Kidney (tissue), 14 donors: Measurements from ENCODE around the gene PHF21B. TPM values are rescaled to one million over a fixed set of nuclear protein-coding genes. Genes with fewer than 3 reads are reported as not detected.
A peak's percentile ranks its signal among the peaks of the same experiment; 100 is the strongest.

Experiments
- DNase-seq, 5 donors: peaks; one replicate each; pipeline ENCODE4 v3.0.0-alpha.2; 2013 to 2020
- FAIRE-seq: peaks from 2 replicates; lab custom pipeline; 2012; peaks lifted over from hg19 to GRCh38; lab: Jason Lieb, UNC
- H3K27ac ChIP-seq, 2 donors: one replicate each; pipeline ENCODE4 v1.7.0; 2013; ENCODE audit warnings: low read depth in 2 of 2, low read length in 2 of 2, inconsistent platforms in 1 of 2
- H3K27me3 ChIP-seq: one replicate; pipeline ENCODE4 v1.7.1; 2013; ENCODE audit warnings: low read length, inconsistent platforms; ENCODE audit not compliant: control insufficient read depth, insufficient read depth
- H3K36me3 ChIP-seq, 3 donors: one replicate each; pipeline versions ENCODE4 v1.7.0 to v1.7.1; 2013; ENCODE audit warnings: low read length in 3 of 3, control low read depth in 1 of 3, inconsistent platforms in 1 of 3; ENCODE audit not compliant: insufficient read depth in 3 of 3, control insufficient read depth in 2 of 3
- H3K4me1 ChIP-seq, 3 donors: one replicate each; pipeline versions ENCODE4 v1.7.0 to v1.7.1; 2013; ENCODE audit warnings: low read length in 3 of 3, inconsistent platforms in 1 of 3, low read depth in 1 of 3; ENCODE audit not compliant: control insufficient read depth in 2 of 3, insufficient read depth in 2 of 3
- H3K4me3 ChIP-seq, 3 donors: one replicate each; pipeline versions ENCODE4 v1.7.0 to v1.8.1; 2013; ENCODE audit warnings: low read length in 3 of 3, control low read depth in 1 of 3, inconsistent platforms in 1 of 3
- H3K9ac ChIP-seq, 3 donors: one replicate each; pipeline versions ENCODE4 v1.7.0 to v1.7.1; 2013; ENCODE audit warnings: low read length in 3 of 3, control low read depth in 1 of 3, inconsistent platforms in 1 of 3
- H3K9me3 ChIP-seq, 3 donors: one replicate each; pipeline versions ENCODE4 v1.7.0 to v1.7.1; 2013; ENCODE audit warnings: low read length in 3 of 3, control low read depth in 1 of 3, inconsistent platforms in 1 of 3; ENCODE audit not compliant: control insufficient read depth in 2 of 3, insufficient read depth in 1 of 3
- CTCF ChIP-seq: IDR thresholded peaks from 3 replicates; pipeline ENCODE4 v1.5.1; 2012; ENCODE audit warnings: mild to moderate bottlenecking, moderate library complexity, borderline replicate concordance; ENCODE audit not compliant: insufficient read depth; ENCODE audit errors: extremely low read depth
- intact Hi-C: fragments of 100-400 bp; cut with DNase I; formaldehyde crosslinking; loops from one replicate; pipeline ENCODE4 v1.11.1; 2022
- polyA plus RNA-seq: library from polyadenylated mRNA; stranded (reverse); fragments of 350-450 nt; fragmentation: Illumina TruSeq; extraction: RNeasy Lipid Tissue Mini Kit (QIAGEN cat#74804); gene quantifications from one replicate; pipeline ENCODE4 v1.2.3, GENCODE V29; 2014; ENCODE audit warnings: low read depth, low replicate concordance; ENCODE audit not compliant: insufficient read depth
- total RNA-seq: library from RNA; stranded (reverse); fragmentation: NEBNext Ultra II Directional; extraction: Animal tissue kit (Norgen Biotek cat#: 25700); gene quantifications from one replicate; pipeline ENCODE4 v1.2.1, GENCODE V29; 2021
- donor health status: control.
- donor health status: control.
- donor health status: control.
- donor health status: control.
- donor health status: control.
- donor health status: DM: yes; HTN: yes; CAD: no.
- donor health status: Normal renal cell carcinoma (clear cell type).

PHF21B gene
- total and polyA plus RNA-seq, 2 donors from 2014 or later = 1.1 to 2.8 TPM

- DNase-seq = peak in 1 of 5 donors; percentile 63
- intact Hi-C loops = no loop called here
- no peak overlapping the region for H3K9ac ChIP-seq
- H3K4me3 ChIP-seq = no peak overlapping the region
- TF ChIP-seq CTCF = no peak
- H3K36me3 ChIP-seq = no peaks in the 10 kb centered on the region
- H3K9me3 ChIP-seq = no peaks in the 10 kb centered on the region
- no peak overlapping the region for H3K27ac ChIP-seq
- FAIRE-seq = no peak
- H3K4me1 ChIP-seq = no peaks in the 10 kb centered on the region
- H3K27me3 ChIP-seq = no peaks in the 10 kb centered on the region
Measured at GRCh38 chr22:45042263-45042662, 32.5 kb upstream of the PHF21B start.

- Histone ChIP-seq H3K4me3 (no peak overlapping the region), H3K36me3 (no peaks in the 10 kb centered on the region), H3K4me1 (no peaks in the 10 kb centered on the region), H3K27me3 (no peaks in the 10 kb centered on the region), H3K9me3 (no peaks in the 10 kb centered on the region), H3K9ac (no peak overlapping the region), H3K27ac (no peak overlapping the region)
- DNase-seq = peak in 3 of 5 donors; percentile 51 to 61 (median 53)
- intact Hi-C loops = no loop called here
- FAIRE-seq = no peak
- no peak for TF ChIP-seq CTCF
Measured at GRCh38 chr22:45039133-45039532, 29.3 kb upstream of the PHF21B start.

- intact Hi-C loops = no loop called here
Measured at GRCh38 chr22:45036154-45036553, 26.3 kb upstream of the PHF21B start.

More at GRCh38 chr22:45036154-45036553, 26.3 kb upstream of the PHF21B start:
- Histone ChIP-seq H3K4me3 (no peak overlapping the region), H3K9ac (no peak overlapping the region), H3K36me3 (no peaks in the 10 kb centered on the region), H3K27me3 (no peaks in the 10 kb centered on the region), H3K4me1 (no peaks in the 10 kb centered on the region), H3K27ac (no peak overlapping the region), H3K9me3 (no peaks in the 10 kb centered on the region)
- FAIRE-seq = no peak
- no peak for DNase-seq
- TF ChIP-seq CTCF = no peak
